Esophagus squamous epithelium (tissue), 4 donors: ENCODE data around the gene ANKFY1.

Source experiments
- CTCF ChIP-seq, 6 experiments: fragments of 450-650 bp in 4 of 6; fragments of 200-600 bp in 2 of 6; sonication (generic) in 2 of 6; IDR thresholded peaks; one replicate each; pipeline ENCODE4 v1.5.1; 2016 to 2019; ENCODE audit warnings: antibody characterized with exemption in 6 of 6, mild to moderate bottlenecking in 4 of 6, moderate library complexity in 4 of 6
- POLR2A ChIP-seq, 4 donors: fragments of 450-650 bp; IDR thresholded peaks; one replicate each; pipeline ENCODE4 v1.6.1; 2017; ENCODE audit warnings: antibody characterized with exemption in 4 of 4, mild to moderate bottlenecking in 4 of 4, moderate library complexity in 3 of 4

- no peak for TF ChIP-seq CTCF (IDR thresholded peaks at IDR 0.05)
- TF ChIP-seq POLR2A (IDR thresholded peaks at IDR 0.05), result no peak
Observed at GRCh38 chr17:4269915-4270314, 6.1 kb upstream of the ANKFY1 start.
